ENCODE measurements around the gene RAB3C. TPM values are rescaled to one million over a fixed set of nuclear protein-coding genes. Genes with fewer than 3 reads are reported as not detected.
"Not testable (repeated sequence)": the region's sequence is repeated elsewhere in the genome, so short reads cannot be mapped to it uniquely, and the experiment has no call there.

Gene RAB3C
- total RNA-seq, 4 donors from 2014 or later: 0.09 to 0.38 (median 0.21) TPM; not detected in 1

GRCh38 chr5:58595952-58596351, 13.1 kb downstream of the RAB3C start:
- Histone ChIP-seq H3K9me3 (no peaks in the 10 kb centered on the region), H3K27me3 (no peaks in the 10 kb centered on the region), H3K27ac (no peak overlapping the region), H3K4me1 (no peaks in the 10 kb centered on the region), H3K4me3 (no peak overlapping the region), H3K36me3 (no peaks in the 10 kb centered on the region)
- intact Hi-C loops (cut with DNase I): no loop called here
- TF ChIP-seq CTCF (IDR thresholded peaks at IDR 0.05): no peak
- TF ChIP-seq POLR2A (IDR thresholded peaks at IDR 0.05): no peak
- DNase-seq: no peak

- no peaks in the 10 kb centered on the region for H3K9me3 ChIP-seq
- no peak for TF ChIP-seq POLR2A (IDR thresholded peaks at IDR 0.05)
- no peak for TF ChIP-seq CTCF (IDR thresholded peaks at IDR 0.05)
- intact Hi-C loops (cut with DNase I): no loop called here
Observed at GRCh38 chr5:58598440-58598839, 15.6 kb downstream of the RAB3C start.

GRCh38 chr5:58599217-58599616, 16.3 kb downstream of the RAB3C start:
- Histone ChIP-seq H3K27ac (no peak overlapping the region), H3K4me1 (no peaks in the 10 kb centered on the region), H3K27me3 (no peaks in the 10 kb centered on the region), H3K4me3 (no peak overlapping the region), H3K36me3 (no peaks in the 10 kb centered on the region), H3K9me3 (no peaks in the 10 kb centered on the region)
- WGBS, 2 donors: 39 to 75% methylated on average over 1 of the region's 1 CpG
- intact Hi-C loops (cut with DNase I): no loop called here
- no peak for DNase-seq
- TF ChIP-seq CTCF (IDR thresholded peaks at IDR 0.05) (no peak), POLR2A (IDR thresholded peaks at IDR 0.05) (no peak)

More at GRCh38 chr5:58598440-58598839, 15.6 kb downstream of the RAB3C start:
- H3K27me3 ChIP-seq: no peaks in the 10 kb centered on the region
- no peaks in the 10 kb centered on the region for H3K4me1 ChIP-seq
- H3K4me3 ChIP-seq: no peak overlapping the region
- H3K36me3 ChIP-seq: no peaks in the 10 kb centered on the region
- WGBS, 2 donors: 83 to 87% methylated on average over 1 of the region's 1 CpG
- H3K27ac ChIP-seq: no peak overlapping the region
- DNase-seq: no peak

- H3K4me3 ChIP-seq; DNase-seq; H3K27ac ChIP-seq; H3K27me3 ChIP-seq; H3K36me3 ChIP-seq; H3K9me3 ChIP-seq; H3K4me1 ChIP-seq; intact Hi-C loops (cut with DNase I): not testable (repeated sequence)
- WGBS, 2 donors: 10 to 32% methylated on average over 2 of the region's 2 CpGs
Observed at GRCh38 chr5:58600613-58601012, 17.7 kb downstream of the RAB3C start.

- intact Hi-C loops (cut with DNase I); H3K36me3 ChIP-seq; H3K4me1 ChIP-seq; H3K27ac ChIP-seq; DNase-seq; H3K27me3 ChIP-seq; H3K4me3 ChIP-seq; H3K9me3 ChIP-seq: not testable (repeated sequence)
- 70 to 79% methylated on average over 4 of the region's 4 CpGs for WGBS, 2 donors
Observed at GRCh38 chr5:58602889-58603288, 20.0 kb downstream of the RAB3C start.

GRCh38 chr5:58606064-58606463, 23.2 kb downstream of the RAB3C start:
- 29 to 33% methylated on average over 1 of the region's 4 CpGs for WGBS, 2 donors
- Histone ChIP-seq H3K36me3 (no peaks in the 10 kb centered on the region), H3K4me3 (no peak overlapping the region), H3K9me3 (no peaks in the 10 kb centered on the region), H3K4me1 (no peaks in the 10 kb centered on the region), H3K27me3 (no peaks in the 10 kb centered on the region), H3K27ac (no peak overlapping the region)
- intact Hi-C loops (cut with DNase I): no loop called here
- TF ChIP-seq POLR2A (IDR thresholded peaks at IDR 0.05) (no peak), CTCF (IDR thresholded peaks at IDR 0.05) (no peak)
- no peak for DNase-seq
